ENCODE measurements around the gene PHACTR3.

Gene PHACTR3

DNA sequence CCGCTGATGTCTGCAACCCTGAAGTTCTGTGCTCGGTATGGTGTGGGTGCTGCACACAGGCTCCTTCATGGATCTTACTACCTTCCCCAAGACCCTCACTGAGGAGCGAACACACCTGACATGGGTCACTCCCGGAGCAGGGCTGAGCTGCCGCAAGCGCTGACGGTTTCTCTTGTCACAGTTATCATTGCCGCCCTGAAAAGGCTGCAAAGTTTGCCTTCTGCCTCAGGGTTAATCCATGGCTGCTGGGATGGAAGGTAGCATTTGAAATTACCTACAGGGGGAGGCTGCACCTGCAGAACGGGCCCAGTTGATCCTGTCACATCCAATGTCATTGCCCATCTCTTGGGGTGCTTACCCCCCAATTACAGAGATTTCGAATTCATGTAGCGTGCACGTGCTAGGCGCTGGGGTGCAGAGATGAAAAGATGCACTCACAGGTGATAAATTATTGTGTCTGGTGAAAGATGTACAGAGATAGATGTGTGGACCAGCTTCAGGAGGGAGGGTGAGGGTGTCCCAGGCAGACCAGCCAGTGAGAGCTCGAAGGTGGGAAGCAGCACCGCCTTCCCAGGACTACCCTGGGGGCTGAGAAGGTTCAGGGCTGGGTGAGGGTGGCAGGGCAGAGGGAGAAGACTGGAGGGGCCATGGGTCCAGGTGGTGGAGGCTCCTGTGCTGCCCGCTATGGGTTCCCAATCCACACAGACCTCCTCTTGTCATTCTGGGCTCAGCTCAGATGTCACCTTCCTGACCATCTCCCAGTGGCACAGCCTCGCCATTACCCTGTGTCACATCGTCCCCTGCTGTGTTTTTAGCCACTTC is 209.0 kb downstream of the PHACTR3 start:
- intact Hi-C loops (cut with DNase I; ENCODE audit: low total_unique reads) = no loop called here
- no peaks in the 10 kb centered on the region for H3K4me1 ChIP-seq
- TF ChIP-seq, protein P1, sequence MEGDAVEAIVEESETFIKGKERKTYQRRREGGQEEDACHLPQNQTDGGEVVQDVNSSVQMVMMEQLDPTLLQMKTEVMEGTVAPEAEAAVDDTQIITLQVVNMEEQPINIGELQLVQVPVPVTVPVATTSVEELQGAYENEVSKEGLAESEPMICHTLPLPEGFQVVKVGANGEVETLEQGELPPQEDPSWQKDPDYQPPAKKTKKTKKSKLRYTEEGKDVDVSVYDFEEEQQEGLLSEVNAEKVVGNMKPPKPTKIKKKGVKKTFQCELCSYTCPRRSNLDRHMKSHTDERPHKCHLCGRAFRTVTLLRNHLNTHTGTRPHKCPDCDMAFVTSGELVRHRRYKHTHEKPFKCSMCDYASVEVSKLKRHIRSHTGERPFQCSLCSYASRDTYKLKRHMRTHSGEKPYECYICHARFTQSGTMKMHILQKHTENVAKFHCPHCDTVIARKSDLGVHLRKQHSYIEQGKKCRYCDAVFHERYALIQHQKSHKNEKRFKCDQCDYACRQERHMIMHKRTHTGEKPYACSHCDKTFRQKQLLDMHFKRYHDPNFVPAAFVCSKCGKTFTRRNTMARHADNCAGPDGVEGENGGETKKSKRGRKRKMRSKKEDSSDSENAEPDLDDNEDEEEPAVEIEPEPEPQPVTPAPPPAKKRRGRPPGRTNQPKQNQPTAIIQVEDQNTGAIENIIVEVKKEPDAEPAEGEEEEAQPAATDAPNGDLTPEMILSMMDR (IDR thresholded peaks at IDR 0.05) = no peak
- no peak overlapping the region for H3K27ac ChIP-seq
- H3K36me3 ChIP-seq = no peaks in the 10 kb centered on the region
- no peaks in the 10 kb centered on the region for H3K9me3 ChIP-seq
- peak in 1 of 2 donors; percentile 37 for DNase-seq
- no peak overlapping the region for H3K4me3 ChIP-seq
- H3K27me3 ChIP-seq = no peaks in the 10 kb centered on the region

DNA sequence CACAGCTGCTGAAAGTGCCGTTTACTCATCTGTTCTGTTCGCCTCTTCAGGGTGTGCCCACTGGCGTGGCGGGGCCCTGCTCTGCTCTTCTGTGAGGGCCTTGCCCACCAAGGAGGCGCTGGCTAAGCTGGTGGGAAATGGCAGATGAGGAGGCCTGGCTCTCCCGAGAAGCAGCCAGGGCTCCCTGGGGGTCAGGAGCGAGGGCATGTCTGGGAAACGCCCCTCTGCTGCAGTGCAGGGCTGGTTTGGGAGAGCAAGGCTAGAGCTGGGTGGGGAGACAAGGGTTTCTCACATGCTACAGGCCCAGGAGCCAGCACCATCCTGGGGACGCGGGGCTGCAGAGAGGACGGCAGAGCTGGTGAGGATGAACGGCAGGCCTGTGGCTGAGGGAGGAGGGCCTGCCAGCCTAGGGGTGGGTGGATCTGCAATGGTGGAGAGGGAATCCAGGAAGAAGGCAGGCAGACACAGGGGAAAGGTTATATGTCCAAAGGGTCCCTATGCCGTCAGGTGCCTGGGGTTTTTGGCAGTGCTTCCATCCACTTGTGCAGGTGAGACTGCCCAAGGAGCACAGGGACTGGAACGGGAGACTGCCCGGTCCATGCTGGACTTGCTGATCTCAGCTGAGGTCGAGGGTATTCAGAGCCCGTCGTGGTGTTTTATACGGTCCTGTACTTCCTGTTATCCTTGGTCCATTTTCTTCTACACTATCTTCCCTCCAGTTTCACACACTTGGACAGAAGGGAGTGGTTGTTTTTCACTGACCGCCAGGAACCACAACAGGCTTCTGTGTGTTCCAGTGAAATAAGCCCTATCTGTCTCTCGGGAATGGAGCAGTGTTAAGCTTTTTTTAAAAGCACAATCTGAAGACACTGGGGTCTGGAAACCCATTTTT is 209.9 kb downstream of the PHACTR3 start:
- TF ChIP-seq, protein P1 (IDR thresholded peaks at IDR 0.05) = no peak
- Histone ChIP-seq H3K4me1 (no peaks in the 10 kb centered on the region), H3K4me3 (no peak overlapping the region), H3K36me3 (no peaks in the 10 kb centered on the region), H3K27me3 (peaks cover 0 to 2% of the 10 kb centered on the region in 2 donors), H3K9me3 (no peaks in the 10 kb centered on the region), H3K27ac (no peak overlapping the region)
- DNase-seq = peak in 1 of 2 donors; percentile 50
- intact Hi-C loops (cut with DNase I; ENCODE audit: low total_unique reads) = no loop called here

DNA sequence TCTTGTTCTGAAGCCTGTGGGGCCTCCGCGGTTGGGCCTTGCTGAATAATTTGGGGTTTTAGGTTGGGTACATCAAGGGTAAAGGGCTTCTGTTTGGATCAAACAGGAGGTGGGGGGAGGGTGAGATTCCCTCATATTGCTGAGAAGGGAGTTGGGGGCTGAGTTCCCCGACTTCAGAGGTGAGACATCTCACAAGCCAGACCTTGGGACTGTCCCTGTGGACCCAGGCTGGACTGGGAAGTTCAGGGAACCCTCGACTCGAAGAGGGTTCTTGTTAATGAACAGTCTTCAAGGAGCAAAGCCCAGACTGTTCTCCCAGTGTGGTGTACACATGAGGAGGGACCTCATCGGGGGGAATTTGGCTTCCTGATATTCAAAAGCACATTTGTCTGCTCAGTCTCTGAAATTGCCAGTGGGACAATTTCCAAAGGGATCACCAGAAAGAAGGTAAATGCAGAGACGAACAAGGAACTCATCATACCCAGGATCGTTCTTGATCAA is 210.6 kb downstream of the PHACTR3 start:
- Histone ChIP-seq H3K4me3 (no peak overlapping the region), H3K9me3 (no peaks in the 10 kb centered on the region), H3K27ac (no peak overlapping the region), H3K36me3 (no peaks in the 10 kb centered on the region), H3K27me3 (peaks cover 0 to 9% of the 10 kb centered on the region in 2 donors), H3K4me1 (no peaks in the 10 kb centered on the region)
- TF ChIP-seq, protein P1 (IDR thresholded peaks at IDR 0.05) = no peak
- DNase-seq = no peak
- intact Hi-C loops (cut with DNase I; ENCODE audit: low total_unique reads) = no loop called here

DNA sequence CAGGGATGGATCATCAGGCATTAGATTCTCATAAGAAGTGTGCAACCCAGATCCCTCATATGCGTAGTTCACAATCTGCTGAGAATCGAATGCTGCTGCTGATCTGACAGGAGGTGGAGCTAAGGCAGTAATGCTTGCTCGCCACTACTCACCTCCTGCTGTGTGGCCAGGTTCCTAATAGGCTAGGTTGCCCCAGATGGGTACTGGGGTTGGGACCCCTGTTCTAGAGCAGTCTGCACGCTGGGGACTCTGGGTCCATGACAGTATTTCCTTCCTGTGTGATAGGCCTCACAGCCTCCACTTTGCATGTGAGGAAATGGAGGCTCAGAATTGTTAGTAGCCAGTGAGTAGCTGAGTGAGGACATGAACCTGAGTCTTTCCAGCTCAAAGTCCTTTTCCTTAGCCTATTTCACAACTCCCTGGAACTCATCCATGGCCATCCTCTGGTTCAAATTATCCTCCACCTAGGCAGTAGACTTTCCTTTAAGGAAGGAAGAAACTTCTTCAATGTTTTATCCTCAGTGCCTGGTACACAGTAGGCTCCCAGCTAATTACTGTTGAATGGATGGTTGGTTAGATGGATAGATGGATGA is 211.9 kb downstream of the PHACTR3 start:
- H3K27ac ChIP-seq = no peak overlapping the region
- H3K9me3 ChIP-seq = no peaks in the 10 kb centered on the region
- TF ChIP-seq, protein P1 (IDR thresholded peaks at IDR 0.05) = no peak
- no peak for DNase-seq
- no peaks in the 10 kb centered on the region for H3K36me3 ChIP-seq
- peaks cover 0 to 12% of the 10 kb centered on the region in 2 donors for H3K27me3 ChIP-seq
- H3K4me3 ChIP-seq = no peak overlapping the region
- no peaks in the 10 kb centered on the region for H3K4me1 ChIP-seq
- intact Hi-C loops (cut with DNase I; ENCODE audit: low total_unique reads) = no loop called here

DNA sequence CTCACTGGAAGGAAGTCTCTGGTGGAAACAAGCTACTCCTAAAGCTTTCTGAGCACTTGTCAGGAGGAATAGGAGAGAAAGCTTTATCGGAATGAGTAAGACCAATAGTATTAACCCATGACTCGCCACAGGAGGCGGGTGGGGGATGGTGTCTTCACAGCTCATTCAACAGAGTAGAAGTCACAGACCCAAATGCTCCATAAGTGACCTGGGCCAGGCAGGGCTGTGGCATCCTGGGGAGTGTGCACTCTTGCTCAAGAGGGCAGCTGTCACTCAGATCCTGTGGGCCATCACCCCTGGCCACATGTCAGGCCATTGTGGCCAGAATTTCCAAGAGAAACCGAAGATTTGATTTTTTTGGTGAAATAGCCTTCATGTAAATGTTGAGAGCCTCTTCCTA is 213.1 kb downstream of the PHACTR3 start:
- TF ChIP-seq, protein P1 (IDR thresholded peaks at IDR 0.05) = no peak
- Histone ChIP-seq H3K36me3 (no peaks in the 10 kb centered on the region), H3K27me3 (peaks cover 0 to 15% of the 10 kb centered on the region in 2 donors), H3K9me3 (no peaks in the 10 kb centered on the region), H3K4me3 (no peak overlapping the region), H3K27ac (no peak overlapping the region), H3K4me1 (no peaks in the 10 kb centered on the region)
- intact Hi-C loops (cut with DNase I; ENCODE audit: low total_unique reads) = no loop called here
- no peak for DNase-seq

Measured in tibial artery (tissue), 4 donors.